K562 (cell line): ENCODE measurements around the gene PACC1. TPM values are rescaled to one million over a fixed set of nuclear protein-coding genes. Genes with fewer than 3 reads are reported as not detected.

Source experiments
- CTCF ChIP-seq, 3 experiments: IDR thresholded peaks in 2 of 3; conservative IDR thresholded peaks in 1 of 3; 2 replicates each; pipeline ENCODE4 v1.5.1; 2011 to 2012; ENCODE audit warnings: low read length in 3 of 3, mild to moderate bottlenecking in 3 of 3, control low read depth in 2 of 3, improper control_type of control experiment in 1 of 3, inconsistent platforms in 1 of 3, low read depth in 1 of 3, mixed read lengths in 1 of 3, moderate library complexity in 1 of 3; ENCODE audit not compliant: insufficient read depth in 2 of 3
- KDM2B ChIP-seq: fragments of 250-450 bp; sonication (Bioruptor Pico); IDR thresholded peaks from 2 replicates; pipeline ENCODE4 v1.8.0; 2021; ENCODE audit warnings: mild to moderate bottlenecking, moderate library complexity
- KDM5B ChIP-seq: fragments of 200-600 bp; sonication (generic); IDR thresholded peaks from 2 replicates; pipeline ENCODE4 v1.6.1; 2012; ENCODE audit warnings: low read depth, mild to moderate bottlenecking, moderate library complexity, low read length, control low read depth, inconsistent platforms; ENCODE audit not compliant: insufficient replicate concordance
- L3MBTL2 ChIP-seq: fragments of 450-650 bp; IDR thresholded peaks from 2 replicates; pipeline ENCODE4 v1.6.1; 2016; ENCODE audit warnings: mild to moderate bottlenecking, moderate library complexity
- MEIS2 ChIP-seq: fragments of 450-650 bp; IDR thresholded peaks from 2 replicates; pipeline ENCODE4 v1.6.1; 2014; ENCODE audit warnings: mild to moderate bottlenecking; ENCODE audit not compliant: partially characterized antibody
- RHOXF2B ChIP-seq: fragments of 250-450 bp; sonication (Bioruptor Pico); conservative IDR thresholded peaks from 2 replicates; pipeline ENCODE4 v1.5.1; 2021
- SNAPC5 ChIP-seq: fragments of 250-450 bp; sonication (Bioruptor Pico); IDR thresholded peaks from 2 replicates; pipeline ENCODE4 v1.8.0; 2021; ENCODE audit warnings: moderate library complexity, mild to moderate bottlenecking, inconsistent platforms
- STAG1 ChIP-seq: sonication (generic); formaldehyde crosslinking; IDR thresholded peaks from 2 replicates; pipeline ENCODE4 v1.5.0; 2020; ENCODE audit warnings: missing genetic modification reagents, borderline replicate concordance
- TEAD4 ChIP-seq, 2 experiments: sonication (generic) in 1 of 2; formaldehyde crosslinking in 1 of 2; IDR thresholded peaks; 2 replicates each; pipeline versions ENCODE4 v1.6.1 to v1.8.0; 2012 to 2022; ENCODE audit warnings: borderline replicate concordance in 1 of 2, inconsistent platforms in 1 of 2, low read length in 1 of 2, mild to moderate bottlenecking in 1 of 2, missing genetic modification reagents in 1 of 2
- ZBTB40 ChIP-seq, 2 experiments: fragments of 450-650 bp in 1 of 2; sonication (generic) in 1 of 2; formaldehyde crosslinking in 1 of 2; IDR thresholded peaks; 2 replicates each; pipeline versions ENCODE4 v1.7.1 to v1.9.0; 2016 to 2022; ENCODE audit warnings: inconsistent platforms in 1 of 2, mild to moderate bottlenecking in 1 of 2, missing genetic modification reagents in 1 of 2
- ZFP36 ChIP-seq: fragments of 150-350 bp; IDR thresholded peaks from 2 replicates; pipeline ENCODE4 v1.6.1; 2018; ENCODE audit warnings: low read length, low read depth; ENCODE audit not compliant: partially characterized antibody
- ZNF699 ChIP-seq: fragments of 250-450 bp; sonication (Bioruptor Pico); IDR thresholded peaks from 2 replicates; pipeline ENCODE4 v1.8.0; 2021; ENCODE audit warnings: mild to moderate bottlenecking, moderate library complexity; ENCODE audit not compliant: insufficient replicate concordance
- polyA plus RNA-seq, 8 experiments: library from polyadenylated mRNA; depleted of rRNA in 4 of 8; stranded (reverse) in 5 of 8; unstranded in 3 of 8; fragments of >200 nt; fragmentation: Nextera tagmentation in 2 of 8; fragmentation: Illumina TruSeq in 1 of 8; extraction: Ambion mirVana in 2 of 8; extraction: Trizol in 1 of 8; gene quantifications; 2 replicates each; pipeline versions ENCODE4 v1.2.1 to v1.2.3, GENCODE V29; 2011 to 2014; ENCODE audit warnings: inconsistent platforms in 1 of 8, missing spikeins in 1 of 8
- total RNA-seq, 7 experiments: library from RNA; depleted of rRNA in 6 of 7; stranded (reverse); fragments of >200 nt in 6 of 7; fragmentation: Illumina TruSeq in 2 of 7; extraction: Trizol in 2 of 7; gene quantifications; 2 replicates each; pipeline versions ENCODE4 v1.2.1 to v1.2.3, GENCODE V29; 2011 to 2021; ENCODE audit warnings: low replicate concordance in 1 of 7

The PACC1 gene
- total and polyA plus RNA-seq, 9 of the 15 experiments (the other 6 are each of a cell fraction or from before 2014, with no cell fraction given) = 7.1 to 19.3 (median 14.9) TPM

GRCh38 chr1:212414328-212415106, at the start of gene PACC1 (continued):
- TF ChIP-seq ZBTB40 (IDR thresholded peaks at IDR 0.05) (peak; percentile 47; the same call in 1 of the 2 replicates), ZBTB40 (CRISPR knock-in tag; IDR thresholded peaks at IDR 0.05) (no peak), SNAPC5 (CRISPR knock-in tag) (no peak), ZNF699 (no peak), RHOXF2B (CRISPR knock-in tag) (no peak), KDM2B (CRISPR knock-in tag) (peak; percentile 72), CTCF (IDR thresholded peaks at IDR 0.05 in 2 of 3, conservative IDR thresholded peaks at IDR 0.05 in 1 of 3; ENCODE audit: insufficient read depth in 2 of 3, low read depth in 1 of 3, low read length in 3 of 3) (peak in 2 of 3 experiments; percentile 20 to 23; a peak in 4 of 6 replicates), KDM5B (peak; percentile 65), TEAD4 (IDR thresholded peaks at IDR 0.05; ENCODE audit: low read length) (peak; percentile 33; the same call in 1 of the 2 replicates), TEAD4 (CRISPR knock-in tag; IDR thresholded peaks at IDR 0.05; ENCODE audit: borderline replicate concordance) (no peak), MEIS2 (peak; percentile 89), STAG1 (CRISPR knock-in tag) (0 out of 2 replicates have a peak, but pooled peaks have one; percentile 14), ZFP36 (peak; percentile 10), L3MBTL2 (peak; percentile 94)
